Measurements from ENCODE around the gene PITX2.

GRCh38 chr4:110629780-110630687 lies 7.2 kb upstream of the PITX2 start:
- TF ChIP-seq POLR2A (IDR thresholded peaks at IDR 0.05) = no peak
- TF ChIP-seq CTCF (IDR thresholded peaks at IDR 0.05) = no peak

All from thyroid gland (tissue), 4 donors.